ENCODE data around the gene SLC9A5.

Gene SLC9A5

DNA sequence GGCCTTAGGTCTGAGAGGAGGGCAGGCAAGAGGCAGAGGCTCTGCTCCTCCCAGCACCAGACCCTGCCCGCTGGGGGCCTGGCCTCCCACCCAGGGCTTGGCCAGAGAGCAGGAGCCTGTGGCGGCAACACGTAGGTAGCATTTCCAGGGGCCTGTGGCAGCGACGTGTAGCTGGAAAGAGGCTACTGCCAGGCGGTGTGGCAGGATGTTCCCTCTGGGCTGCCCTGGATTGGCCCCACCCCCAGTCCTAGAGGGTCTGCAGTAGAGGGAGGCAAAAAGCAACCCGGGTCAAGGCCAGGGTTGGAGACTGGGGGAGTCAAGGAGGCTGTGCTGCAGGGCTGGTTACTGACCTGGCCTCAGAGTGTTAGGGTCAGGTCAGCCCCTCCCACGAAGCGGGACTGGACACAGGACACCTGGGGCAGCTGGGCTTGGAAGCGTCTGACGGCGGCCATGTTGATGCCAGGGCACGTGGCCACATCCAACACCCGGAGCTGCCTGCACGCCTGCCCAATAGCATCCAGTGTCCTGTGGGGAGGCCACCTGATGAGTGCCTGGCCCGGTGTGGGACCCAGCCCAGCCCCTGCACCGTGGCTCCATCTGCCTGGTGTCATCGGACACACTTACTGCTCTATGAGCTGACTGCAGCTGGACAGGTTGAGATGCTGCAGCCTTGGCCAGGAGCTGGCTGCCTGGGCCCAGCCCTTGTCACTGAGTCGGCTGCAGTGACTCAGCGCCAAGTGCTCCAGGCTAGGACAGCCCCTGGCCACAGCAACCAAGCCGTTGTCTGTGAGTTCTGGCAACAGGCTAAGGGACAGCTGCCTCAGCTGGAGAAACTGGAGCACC, 41.3 kb upstream of the SLC9A5 start:
- DNase-seq: peak; percentile 57
- Histone ChIP-seq H3K36me3 (no peaks in the 10 kb centered on the region; the same call in 1 of the 2 replicates), H3K4me3 (ENCODE audit: low read depth, low read length) (no peak overlapping the region; the same call in 1 of the 2 replicates), H3K9me3 (no peaks in the 10 kb centered on the region), H3K27me3 (no peaks in the 10 kb centered on the region), H3K4me1 (peaks cover 13% of the 10 kb centered on the region)
- TF ChIP-seq, protein P1, sequence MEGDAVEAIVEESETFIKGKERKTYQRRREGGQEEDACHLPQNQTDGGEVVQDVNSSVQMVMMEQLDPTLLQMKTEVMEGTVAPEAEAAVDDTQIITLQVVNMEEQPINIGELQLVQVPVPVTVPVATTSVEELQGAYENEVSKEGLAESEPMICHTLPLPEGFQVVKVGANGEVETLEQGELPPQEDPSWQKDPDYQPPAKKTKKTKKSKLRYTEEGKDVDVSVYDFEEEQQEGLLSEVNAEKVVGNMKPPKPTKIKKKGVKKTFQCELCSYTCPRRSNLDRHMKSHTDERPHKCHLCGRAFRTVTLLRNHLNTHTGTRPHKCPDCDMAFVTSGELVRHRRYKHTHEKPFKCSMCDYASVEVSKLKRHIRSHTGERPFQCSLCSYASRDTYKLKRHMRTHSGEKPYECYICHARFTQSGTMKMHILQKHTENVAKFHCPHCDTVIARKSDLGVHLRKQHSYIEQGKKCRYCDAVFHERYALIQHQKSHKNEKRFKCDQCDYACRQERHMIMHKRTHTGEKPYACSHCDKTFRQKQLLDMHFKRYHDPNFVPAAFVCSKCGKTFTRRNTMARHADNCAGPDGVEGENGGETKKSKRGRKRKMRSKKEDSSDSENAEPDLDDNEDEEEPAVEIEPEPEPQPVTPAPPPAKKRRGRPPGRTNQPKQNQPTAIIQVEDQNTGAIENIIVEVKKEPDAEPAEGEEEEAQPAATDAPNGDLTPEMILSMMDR (IDR thresholded peaks at IDR 0.05; ENCODE audit: low read depth, low read length): no peak

GRCh38 chr16:67208154-67208896, 40.5 kb upstream of the SLC9A5 start:
- Histone ChIP-seq H3K4me1 (peaks cover 13% of the 10 kb centered on the region), H3K27me3 (no peaks in the 10 kb centered on the region), H3K9me3 (no peaks in the 10 kb centered on the region), H3K4me3 (ENCODE audit: low read depth, low read length) (no peak overlapping the region), H3K36me3 (no peaks in the 10 kb centered on the region; the same call in 1 of the 2 replicates)
- DNase-seq: no peak
- TF ChIP-seq, protein P1 (IDR thresholded peaks at IDR 0.05; ENCODE audit: low read depth, low read length): no peak

DNA sequence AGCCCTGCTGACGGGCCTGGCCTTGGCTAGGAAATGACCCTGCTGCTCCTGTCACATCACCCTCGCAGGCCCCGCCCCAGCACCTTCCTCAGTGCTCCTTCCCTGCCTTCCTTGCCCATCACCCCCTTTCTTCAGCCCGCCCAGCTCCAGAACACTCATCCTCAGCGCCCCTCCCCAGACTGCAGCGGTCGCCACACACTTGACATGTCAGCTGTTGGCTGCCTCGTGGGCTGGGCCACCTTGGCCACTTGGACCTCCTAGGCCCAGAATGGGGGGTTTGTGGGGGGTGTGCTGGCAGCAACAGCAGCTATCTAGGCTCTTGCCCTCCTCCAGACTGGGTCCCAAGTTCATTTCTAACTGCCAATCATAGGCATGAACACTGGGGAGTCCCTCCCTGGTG, 39.2 kb upstream of the SLC9A5 start:
- TF ChIP-seq, protein P1 (IDR thresholded peaks at IDR 0.05; ENCODE audit: low read depth, low read length): no peak
- no peaks in the 10 kb centered on the region for H3K36me3 ChIP-seq
- peaks cover 13% of the 10 kb centered on the region for H3K4me1 ChIP-seq
- no peak for DNase-seq
- H3K9me3 ChIP-seq: no peaks in the 10 kb centered on the region
- no peaks in the 10 kb centered on the region for H3K27me3 ChIP-seq
- H3K4me3 ChIP-seq (ENCODE audit: low read depth, low read length): no peak overlapping the region

DNA sequence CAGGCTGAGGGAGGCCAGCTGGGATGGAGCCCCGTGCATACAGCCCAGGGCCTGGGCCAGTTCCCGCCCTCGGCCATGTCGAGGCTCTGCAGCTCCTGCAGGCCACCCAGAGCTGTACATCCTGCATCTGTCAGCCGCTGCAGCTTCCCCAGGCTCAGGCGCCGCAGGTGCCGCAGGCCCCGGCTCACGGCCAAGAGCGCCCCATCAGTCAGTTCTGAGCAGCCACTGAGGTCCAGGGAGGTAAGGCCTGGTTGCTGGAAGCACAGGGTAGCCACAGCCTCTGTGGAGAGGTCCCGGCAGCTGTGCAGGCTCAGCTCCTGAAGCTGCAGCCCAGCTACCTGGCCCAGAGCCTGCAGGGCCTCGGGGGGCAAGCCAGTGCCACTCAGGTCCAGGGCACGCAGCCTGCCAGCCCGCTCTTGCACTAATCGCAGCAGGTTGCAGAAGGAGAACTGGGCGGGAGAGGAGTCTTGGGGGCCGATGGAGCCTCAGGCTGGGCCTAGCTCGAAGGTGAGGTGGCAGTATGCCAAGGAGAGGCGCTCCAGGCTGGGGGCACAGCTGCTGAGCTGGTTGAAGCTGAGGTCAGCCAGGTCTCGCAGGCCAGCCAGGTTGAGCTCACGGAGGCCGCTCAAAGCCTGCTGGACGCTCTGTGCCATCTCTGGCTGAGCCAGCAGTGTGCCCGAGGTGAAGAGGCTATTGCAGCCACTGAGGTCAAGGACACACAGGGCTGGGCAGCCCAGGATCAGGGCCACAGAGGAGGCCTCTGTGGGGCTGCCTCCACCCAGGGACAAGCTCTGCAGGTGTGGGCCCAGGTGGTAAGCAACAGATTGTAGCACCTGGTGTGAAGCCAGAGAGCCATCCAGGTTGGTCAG, 38.5 kb upstream of the SLC9A5 start:
- Histone ChIP-seq H3K4me3 (ENCODE audit: low read depth, low read length) (no peak overlapping the region), H3K36me3 (no peaks in the 10 kb centered on the region), H3K27me3 (no peaks in the 10 kb centered on the region), H3K9me3 (no peaks in the 10 kb centered on the region), H3K4me1 (peaks cover 13% of the 10 kb centered on the region)
- TF ChIP-seq, protein P1 (IDR thresholded peaks at IDR 0.05; ENCODE audit: low read depth, low read length): no peak
- DNase-seq: no peak

GRCh38 chr16:67211674-67212073, 37.1 kb upstream of the SLC9A5 start:
- Histone ChIP-seq H3K36me3 (no peaks in the 10 kb centered on the region), H3K4me3 (ENCODE audit: low read depth, low read length) (no peak overlapping the region), H3K27me3 (no peaks in the 10 kb centered on the region), H3K4me1 (peaks cover 18% of the 10 kb centered on the region), H3K9me3 (no peaks in the 10 kb centered on the region)
- DNase-seq: no peak
- TF ChIP-seq, protein P1 (IDR thresholded peaks at IDR 0.05; ENCODE audit: low read depth, low read length): no peak

Data from BE2C (cell line).